ENCODE data around the gene ITPR2. TPM values are rescaled to one million over a fixed set of nuclear protein-coding genes. Genes with fewer than 3 reads are reported as not detected.
"Not testable (repeated sequence)": the region's sequence is repeated elsewhere in the genome, so short reads cannot be mapped to it uniquely, and the experiment has no call there.

The ITPR2 gene
- polyA plus RNA-seq, 1 experiment = 3.4 TPM

GRCh38 chr12:26786865-26787514 lies 46.0 kb downstream of the ITPR2 start:
- POLR2A ChIA-PET = no interaction called here

GRCh38 chr12:26786491-26786864 lies 46.5 kb downstream of the ITPR2 start:
- H3K9me3 ChIP-seq (ENCODE audit: control insufficient read depth, insufficient read depth, low read length) = no peaks in the 10 kb centered on the region
- DNase-seq (ENCODE audit: low read depth, low spot score) = no peak
- H3K4me3 ChIP-seq (ENCODE audit: low read depth, low read length) = no peak overlapping the region
- CTCF ChIA-PET = interaction anchor here (1.0 kb wide), 1 partner anchor 59 kb away, joined by 4 read pairs; no protein-coding TSS in a partner anchor
- POLR2A ChIA-PET = no interaction called here
- TF ChIP-seq, protein P1, sequence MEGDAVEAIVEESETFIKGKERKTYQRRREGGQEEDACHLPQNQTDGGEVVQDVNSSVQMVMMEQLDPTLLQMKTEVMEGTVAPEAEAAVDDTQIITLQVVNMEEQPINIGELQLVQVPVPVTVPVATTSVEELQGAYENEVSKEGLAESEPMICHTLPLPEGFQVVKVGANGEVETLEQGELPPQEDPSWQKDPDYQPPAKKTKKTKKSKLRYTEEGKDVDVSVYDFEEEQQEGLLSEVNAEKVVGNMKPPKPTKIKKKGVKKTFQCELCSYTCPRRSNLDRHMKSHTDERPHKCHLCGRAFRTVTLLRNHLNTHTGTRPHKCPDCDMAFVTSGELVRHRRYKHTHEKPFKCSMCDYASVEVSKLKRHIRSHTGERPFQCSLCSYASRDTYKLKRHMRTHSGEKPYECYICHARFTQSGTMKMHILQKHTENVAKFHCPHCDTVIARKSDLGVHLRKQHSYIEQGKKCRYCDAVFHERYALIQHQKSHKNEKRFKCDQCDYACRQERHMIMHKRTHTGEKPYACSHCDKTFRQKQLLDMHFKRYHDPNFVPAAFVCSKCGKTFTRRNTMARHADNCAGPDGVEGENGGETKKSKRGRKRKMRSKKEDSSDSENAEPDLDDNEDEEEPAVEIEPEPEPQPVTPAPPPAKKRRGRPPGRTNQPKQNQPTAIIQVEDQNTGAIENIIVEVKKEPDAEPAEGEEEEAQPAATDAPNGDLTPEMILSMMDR (IDR thresholded peaks at IDR 0.05; ENCODE audit: low read depth, low read length) = no peak
- no peaks in the 10 kb centered on the region for H3K27me3 ChIP-seq (ENCODE audit: control insufficient read depth, insufficient read depth, low read length)
- no peak overlapping the region for H3K27ac ChIP-seq (ENCODE audit: low read depth, low read length)

More at GRCh38 chr12:26786865-26787514, 46.0 kb downstream of the ITPR2 start:
- Histone ChIP-seq H3K4me3 (ENCODE audit: low read depth, low read length) (no peak overlapping the region), H3K27me3 (ENCODE audit: control insufficient read depth, insufficient read depth, low read length) (no peaks in the 10 kb centered on the region), H3K9me3 (ENCODE audit: control insufficient read depth, insufficient read depth, low read length) (no peaks in the 10 kb centered on the region), H3K27ac (ENCODE audit: low read depth, low read length) (peak overlapping the region; percentile 47)
- no peak for DNase-seq (ENCODE audit: low read depth, low spot score)
- CTCF ChIA-PET = interaction anchor here (0.9 to 1.0 kb wide), 2 partner anchors 41 to 59 kb away, joined by 3 to 4 read pairs; no protein-coding TSS in a partner anchor
- TF ChIP-seq, protein P1 (IDR thresholded peaks at IDR 0.05; ENCODE audit: low read depth, low read length) = no peak

DNA sequence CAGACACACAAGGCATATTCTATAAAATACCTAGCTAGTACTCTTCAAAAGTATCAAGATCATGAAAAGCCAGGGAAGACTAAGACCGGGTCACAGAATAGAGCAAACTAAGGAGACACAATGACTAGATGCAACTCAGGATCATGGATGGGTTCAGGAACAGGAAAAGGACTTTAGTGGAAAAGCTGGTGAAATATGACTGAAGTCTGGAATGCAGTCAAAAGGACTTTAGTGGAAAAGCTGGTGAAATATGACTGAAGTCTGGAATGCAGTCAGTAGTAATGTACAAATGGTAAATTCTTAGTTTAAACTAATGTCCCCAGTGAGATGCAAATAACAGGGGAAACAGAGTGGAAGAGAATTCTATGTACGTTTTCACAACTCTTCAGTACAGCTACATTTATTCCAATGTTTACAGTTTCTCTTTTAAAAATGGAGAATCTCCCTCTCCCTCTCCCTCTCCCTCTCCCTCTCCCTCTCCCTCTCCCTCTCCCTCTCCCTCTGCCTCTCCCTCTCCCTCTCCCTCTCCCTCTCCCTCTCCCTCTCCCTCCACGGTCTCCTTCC lies 49.1 kb downstream of the ITPR2 start:
- H3K4me3 ChIP-seq (ENCODE audit: low read depth, low read length); H3K27ac ChIP-seq (ENCODE audit: low read depth, low read length); DNase-seq (ENCODE audit: low read depth, low spot score); H3K9me3 ChIP-seq (ENCODE audit: control insufficient read depth, insufficient read depth, low read length); CTCF ChIA-PET; H3K27me3 ChIP-seq (ENCODE audit: control insufficient read depth, insufficient read depth, low read length): not testable (repeated sequence)
- POLR2A ChIA-PET = interaction anchor here (0.6 kb wide), 1 partner anchor 48 kb away, joined by 3 read pairs; no protein-coding TSS in a partner anchor

GRCh38 chr12:26783131-26783526 lies 49.9 kb downstream of the ITPR2 start:
- no peak for DNase-seq (ENCODE audit: low read depth, low spot score)
- TF ChIP-seq, protein P1 (IDR thresholded peaks at IDR 0.05; ENCODE audit: low read depth, low read length) = no peak
- POLR2A ChIA-PET = no interaction called here
- CTCF ChIA-PET = no interaction called here
- H3K27ac ChIP-seq (ENCODE audit: low read depth, low read length) = no peak overlapping the region
- H3K27me3 ChIP-seq (ENCODE audit: control insufficient read depth, insufficient read depth, low read length) = no peaks in the 10 kb centered on the region
- no peaks in the 10 kb centered on the region; the same call in 1 of the 2 replicates for H3K9me3 ChIP-seq (ENCODE audit: control insufficient read depth, insufficient read depth, low read length)
- H3K4me3 ChIP-seq (ENCODE audit: low read depth, low read length) = no peak overlapping the region

- ChIA-PET CTCF (interaction anchor here (0.7 kb wide), 1 partner anchor 1350 kb away, joined by 3 read pairs; no protein-coding TSS in a partner anchor), POLR2A (no interaction called here)
- no peak for DNase-seq (ENCODE audit: low read depth, low spot score)
- Histone ChIP-seq H3K27ac (ENCODE audit: low read depth, low read length) (no peak overlapping the region), H3K9me3 (ENCODE audit: control insufficient read depth, insufficient read depth, low read length) (peaks cover 3% of the 10 kb centered on the region; the same call in 1 of the 2 replicates), H3K27me3 (ENCODE audit: control insufficient read depth, insufficient read depth, low read length) (no peaks in the 10 kb centered on the region), H3K4me3 (ENCODE audit: low read depth, low read length) (no peak overlapping the region)
- TF ChIP-seq, protein P1 (IDR thresholded peaks at IDR 0.05; ENCODE audit: low read depth, low read length) = no peak
Observed at GRCh38 chr12:26782372-26783130, 50.4 kb downstream of the ITPR2 start.

GRCh38 chr12:26780656-26781055 lies 52.3 kb downstream of the ITPR2 start:
- CTCF ChIA-PET; POLR2A ChIA-PET; H3K4me3 ChIP-seq (ENCODE audit: low read depth, low read length); DNase-seq (ENCODE audit: low read depth, low spot score); H3K27me3 ChIP-seq (ENCODE audit: control insufficient read depth, insufficient read depth, low read length); H3K27ac ChIP-seq (ENCODE audit: low read depth, low read length): not testable (repeated sequence)
- peaks cover 14% of the 10 kb centered on the region; the same call in 1 of the 2 replicates for H3K9me3 ChIP-seq (ENCODE audit: control insufficient read depth, insufficient read depth, low read length)

DNA sequence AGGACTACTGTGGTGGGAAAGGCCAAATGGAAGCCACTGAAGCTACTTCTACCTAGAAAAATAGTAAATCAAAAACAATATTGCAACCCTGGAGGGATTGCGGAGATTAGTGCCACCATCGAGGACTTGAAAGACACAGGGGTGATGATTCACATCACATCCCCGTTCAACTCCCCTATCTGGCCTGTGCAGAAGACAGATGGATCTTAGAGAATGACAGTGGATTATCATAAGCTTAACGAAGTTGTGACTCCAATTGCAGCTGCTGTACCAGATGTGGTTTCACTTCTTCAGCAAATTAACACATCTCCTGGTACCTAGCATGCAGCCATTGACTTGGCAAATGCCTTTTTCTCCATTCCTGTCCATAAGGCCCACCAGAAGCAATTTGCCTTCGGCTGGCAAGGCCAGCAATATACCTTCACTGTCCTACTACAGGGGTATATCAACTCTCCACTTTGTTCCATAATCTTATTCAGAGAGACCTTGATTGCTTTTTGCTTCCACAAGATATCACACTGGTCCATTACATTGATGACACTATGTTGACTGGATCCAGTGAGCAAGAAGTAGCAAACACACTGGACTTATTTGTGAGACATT lies 54.7 kb downstream of the ITPR2 start:
- POLR2A ChIA-PET, CTCF ChIA-PET: not testable (repeated sequence)

More for the DNA sequence above, 54.7 kb downstream of the ITPR2 start:
- peaks cover 14% of the 10 kb centered on the region; the same call in 1 of the 2 replicates for H3K9me3 ChIP-seq (ENCODE audit: control insufficient read depth, insufficient read depth, low read length)
- DNase-seq (ENCODE audit: low read depth, low spot score); H3K4me3 ChIP-seq (ENCODE audit: low read depth, low read length); H3K27me3 ChIP-seq (ENCODE audit: control insufficient read depth, insufficient read depth, low read length); H3K27ac ChIP-seq (ENCODE audit: low read depth, low read length): not testable (repeated sequence)
